HG03378 (cell line): ENCODE measurements around the gene GRM1.

Source experiments
- ATAC-seq: cut with Tn5 transposase; IDR thresholded peaks from one replicate; pipeline ENCODE4 v1.9.1; 2021; ENCODE audit warnings: mild to moderate bottlenecking, moderate library complexity; ENCODE audit not compliant: unreplicated experiment

The GRM1 gene

GRCh38 chr6:146028851-146029572 is at the start of gene GRM1:
Gene GRM1, plus strand, starts transcription at chr6:146029062. Its CDS starts 456 bp downstream, at chr6:146029518.
- no peak for ATAC-seq

- no peak for ATAC-seq
Observed at GRCh38 chr6:146009338-146009737, 19.5 kb upstream of the GRM1 start.

- no peak for ATAC-seq
Observed at GRCh38 chr6:146014233-146014632, 14.6 kb upstream of the GRM1 start.

DNA sequence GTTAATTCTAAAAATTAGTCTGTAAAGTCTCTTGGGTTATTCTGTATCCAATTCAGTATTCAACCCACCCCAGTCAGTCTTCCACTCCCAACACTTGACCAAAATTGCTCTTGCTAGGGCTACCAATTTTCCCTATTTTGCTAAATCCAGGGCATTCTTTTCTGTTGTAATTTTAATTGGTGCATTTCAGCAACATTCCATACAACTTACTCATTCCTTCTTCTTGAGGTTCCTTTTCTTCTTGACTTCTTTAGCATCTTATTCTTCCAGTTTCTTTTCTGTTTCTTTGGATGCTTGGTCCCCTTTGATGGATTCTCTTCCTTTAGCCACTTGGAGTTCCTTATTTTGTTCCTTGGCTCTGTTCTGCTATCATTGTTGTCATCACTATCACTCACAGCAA is 11.2 kb upstream of the GRM1 start:
- ATAC-seq: no peak

GRCh38 chr6:146026873-146027272 is 2.0 kb upstream of the GRM1 start:
- ATAC-seq: no peak

GRCh38 chr6:146027586-146028251 is 1.1 kb upstream of the GRM1 start:
- no peak for ATAC-seq

DNA sequence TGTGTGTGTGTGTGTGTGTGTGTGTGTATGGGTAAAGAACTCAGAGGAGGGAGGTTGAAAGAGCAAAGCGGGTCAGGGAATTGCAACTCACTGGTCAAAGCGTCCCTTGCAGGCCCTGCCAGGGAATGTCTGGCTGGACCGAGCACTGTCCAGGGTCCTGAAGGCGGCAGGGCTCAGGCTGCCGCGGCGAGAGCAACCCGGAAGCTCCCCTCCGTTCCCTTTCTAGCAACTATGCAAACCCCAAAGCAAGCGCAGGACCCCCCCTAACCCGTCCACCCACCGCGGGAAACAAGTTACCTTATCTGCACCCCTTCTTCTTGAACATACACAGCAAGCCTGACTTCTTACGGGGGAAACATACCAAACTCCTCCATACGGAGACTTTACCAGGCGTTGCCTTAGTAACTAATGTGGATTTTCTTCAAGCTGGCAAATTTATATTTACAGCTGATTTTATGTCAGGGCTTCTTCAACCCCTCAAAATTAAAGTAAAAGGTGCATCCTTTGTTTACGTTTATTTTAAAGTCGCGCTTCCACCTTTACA is 538 bp upstream of the GRM1 start:
- peak; percentile 51 for ATAC-seq

DNA sequence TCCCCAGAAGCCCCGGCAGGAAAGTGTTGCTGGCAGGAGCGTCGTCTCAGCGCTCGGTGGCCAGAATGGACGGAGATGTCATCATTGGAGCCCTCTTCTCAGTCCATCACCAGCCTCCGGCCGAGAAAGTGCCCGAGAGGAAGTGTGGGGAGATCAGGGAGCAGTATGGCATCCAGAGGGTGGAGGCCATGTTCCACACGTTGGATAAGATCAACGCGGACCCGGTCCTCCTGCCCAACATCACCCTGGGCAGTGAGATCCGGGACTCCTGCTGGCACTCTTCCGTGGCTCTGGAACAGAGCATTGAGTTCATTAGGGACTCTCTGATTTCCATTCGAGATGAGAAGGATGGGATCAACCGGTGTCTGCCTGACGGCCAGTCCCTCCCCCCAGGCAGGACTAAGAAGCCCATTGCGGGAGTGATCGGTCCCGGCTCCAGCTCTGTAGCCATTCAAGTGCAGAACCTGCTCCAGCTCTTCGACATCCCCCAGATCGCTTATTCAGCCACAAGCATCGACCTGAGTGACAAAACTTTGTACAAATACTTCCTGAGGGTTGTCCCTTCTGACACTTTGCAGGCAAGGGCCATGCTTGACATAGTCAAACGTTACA is 817 bp downstream of the GRM1 start:
- ATAC-seq: no peak

GRCh38 chr6:146032387-146032786 is 3.5 kb downstream of the GRM1 start:
- no peak for ATAC-seq

- ATAC-seq: no peak
Observed at GRCh38 chr6:146040360-146040759, 11.5 kb downstream of the GRM1 start.

- ATAC-seq: no peak
Observed at GRCh38 chr6:146041282-146041681, 12.4 kb downstream of the GRM1 start.

DNA sequence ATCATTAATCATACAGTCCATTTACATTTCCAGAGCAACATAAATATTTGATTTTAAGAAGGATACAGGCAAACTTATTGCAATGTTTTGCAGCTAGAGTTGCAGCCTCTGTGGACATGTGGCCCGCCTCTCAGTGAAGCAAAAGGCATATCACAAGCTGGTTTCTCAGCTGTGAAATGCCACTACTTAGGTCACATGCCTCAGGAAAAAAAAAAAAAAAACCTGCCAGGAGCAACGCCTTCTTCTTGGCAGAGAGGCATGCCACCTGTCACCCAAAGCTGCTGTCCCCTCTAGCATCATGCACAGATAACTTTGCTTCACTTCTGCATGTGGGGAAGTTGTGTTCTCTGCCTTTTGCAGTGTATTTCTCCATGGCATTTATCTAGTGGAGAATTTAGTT is 18.5 kb downstream of the GRM1 start:
- ATAC-seq: no peak

DNA sequence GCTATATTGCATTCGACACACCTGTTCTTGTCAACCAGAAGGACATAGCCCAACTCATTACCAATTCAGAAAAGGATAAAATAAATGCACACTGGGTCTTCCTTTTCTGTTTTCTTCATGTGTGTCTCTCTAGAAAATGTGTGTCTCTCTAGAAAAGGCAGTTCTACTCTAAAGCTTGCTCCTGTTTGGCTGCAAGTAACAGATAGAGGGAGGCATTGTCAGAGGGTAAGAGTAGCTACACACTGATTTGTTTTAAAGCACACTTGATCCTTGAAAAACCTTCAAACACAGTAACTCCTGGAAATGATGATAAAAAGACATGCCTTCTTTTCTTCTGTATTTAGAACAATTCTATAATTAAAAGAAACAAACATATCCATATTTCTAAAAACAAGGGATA is 21.3 kb downstream of the GRM1 start:
- ATAC-seq: no peak

DNA sequence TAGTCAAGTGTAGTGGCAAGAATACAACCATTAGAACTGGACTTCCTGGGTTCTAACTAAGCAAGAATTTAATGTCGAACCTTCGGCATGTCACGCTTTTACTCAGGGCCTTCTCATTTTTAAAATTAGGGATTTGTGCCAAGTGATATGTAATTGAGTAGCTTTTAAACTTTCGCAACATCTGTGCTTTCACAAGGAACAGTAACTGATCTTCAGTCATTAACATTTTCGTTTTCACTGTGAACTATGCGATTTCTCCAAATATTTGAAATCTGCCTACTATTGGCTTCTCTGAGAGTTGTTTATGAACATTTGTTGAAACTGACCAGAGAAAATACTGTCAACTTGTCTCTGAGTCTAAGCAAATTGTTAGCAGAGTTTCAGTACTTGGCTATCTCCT is 27.6 kb downstream of the GRM1 start:
- no peak for ATAC-seq

DNA sequence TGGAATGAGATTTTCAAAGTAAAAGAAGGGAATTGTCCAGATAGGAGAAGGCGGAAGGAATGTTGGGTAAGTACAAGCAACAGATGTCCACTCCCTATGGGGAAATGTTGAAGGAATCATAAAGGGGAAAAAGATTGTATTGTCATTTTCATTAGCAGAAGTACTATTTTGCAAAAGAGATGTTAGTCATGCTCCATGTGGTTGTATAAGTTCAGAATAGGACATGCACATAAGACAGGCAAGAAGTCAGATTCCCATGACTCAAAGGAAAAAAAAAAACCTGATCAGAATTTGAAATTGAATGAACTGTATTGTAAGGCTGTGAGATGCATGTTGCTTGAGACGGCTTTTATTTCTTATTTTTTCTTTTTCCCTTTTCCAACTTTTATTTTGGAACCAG is 36.8 kb downstream of the GRM1 start:
- ATAC-seq: no peak

GRCh38 chr6:146066506-146066905 is 37.6 kb downstream of the GRM1 start:
- no peak for ATAC-seq

DNA sequence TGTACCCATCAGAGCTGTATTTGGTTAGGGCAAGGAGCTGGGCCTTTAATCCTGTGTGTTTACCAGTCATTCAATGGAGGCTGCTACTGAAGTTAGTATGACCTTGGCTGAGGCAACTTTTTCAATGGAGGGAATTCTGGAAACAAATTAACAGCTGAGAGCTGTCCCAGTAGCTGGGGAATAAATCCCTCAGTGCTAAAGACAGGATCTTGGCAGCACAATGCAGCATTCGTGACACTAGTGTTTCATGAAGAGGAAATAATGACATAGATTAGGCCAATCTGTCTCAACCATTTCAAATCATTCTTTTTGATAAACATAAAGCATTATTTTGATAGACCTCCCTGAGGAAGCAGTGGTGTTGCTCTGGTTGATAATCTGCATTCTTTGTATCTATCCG is 42.9 kb downstream of the GRM1 start:
- no peak for ATAC-seq

DNA sequence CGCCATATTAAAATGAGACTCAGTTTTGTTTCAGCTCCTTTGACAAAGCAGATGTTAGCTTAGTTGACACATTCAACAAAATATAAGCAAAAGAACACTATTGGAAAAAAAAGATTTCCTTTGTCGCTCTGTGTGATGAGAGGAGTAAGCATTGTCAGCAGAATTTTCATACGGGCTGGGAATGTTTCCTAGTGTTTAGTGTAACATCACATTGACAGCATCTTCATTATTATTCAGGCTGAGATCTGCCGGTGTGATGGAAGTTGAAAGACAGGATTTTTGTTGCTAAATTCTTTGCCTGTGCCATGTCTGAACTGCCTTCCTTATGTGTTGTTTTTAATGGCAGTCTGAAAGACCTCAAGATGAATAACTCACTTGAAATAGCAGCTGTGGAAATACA is 49.1 kb downstream of the GRM1 start:
- ATAC-seq: no peak

GRCh38 chr6:146087386-146087785 is 58.5 kb downstream of the GRM1 start:
- ATAC-seq: no peak

DNA sequence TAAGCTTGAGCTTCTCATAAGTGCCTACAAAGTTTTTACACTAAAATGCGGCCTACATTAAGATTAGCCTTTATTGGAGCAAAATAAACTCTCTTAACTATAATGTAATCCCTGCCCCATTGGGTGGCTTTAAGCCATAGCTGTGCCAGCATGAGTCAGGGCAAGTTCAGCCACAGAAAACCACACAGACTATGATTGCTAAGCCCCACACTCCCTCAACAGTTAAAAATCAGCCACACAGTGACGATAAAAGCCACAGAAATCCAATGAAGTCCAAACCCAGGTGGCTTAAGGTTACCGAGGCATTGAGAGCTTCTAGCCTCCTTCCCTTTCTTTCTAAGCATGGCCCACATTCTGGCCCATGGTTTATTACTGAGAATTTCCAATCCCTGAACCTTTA is 61.6 kb downstream of the GRM1 start:
- ATAC-seq: no peak

- ATAC-seq: no peak
Observed at GRCh38 chr6:146092961-146093686, 64.3 kb downstream of the GRM1 start.
